ENCODE measurements around the gene RAD50. TPM values are rescaled to one million over a fixed set of nuclear protein-coding genes. Genes with fewer than 3 reads are reported as not detected.
"Not testable (repeated sequence)": the region's sequence is repeated elsewhere in the genome, so short reads cannot be mapped to it uniquely, and the experiment has no call there.

Gene RAD50
- total and polyA plus RNA-seq, 4 experiments from 2014 or later: 6.9 to 36.2 (median 34.2) TPM

- Histone ChIP-seq H3K9me3 (ENCODE audit: control insufficient read depth in 1 of 2, low read length in 2 of 2) (no peaks in the 10 kb centered on the region), H3K4me1 (ENCODE audit: insufficient read depth, low read length) (no peaks in the 10 kb centered on the region), H3K4me3 (ENCODE audit: low read length in 2 of 2) (no peak overlapping the region), H3K27ac (ENCODE audit: low read depth, low read length) (no peak overlapping the region), H3K27me3 (ENCODE audit: insufficient read depth, low read length) (no peaks in the 10 kb centered on the region), H3K36me3 (ENCODE audit: insufficient read depth, low read length) (no peaks in the 10 kb centered on the region)
- DNase-seq: no peak
- no peaks in the 10 kb centered on the region for H3K9me3 Mint-ChIP-seq
- ChIA-PET POLR2A (ENCODE audit: partially characterized antibody) (interaction anchor here (0.9 kb wide), 1 partner anchor 8 kb away, joined by 3 read pairs; no protein-coding TSS in a partner anchor), CTCF (ENCODE audit: partially characterized antibody) (interaction anchor here (1.1 kb wide), 1 partner anchor 13 kb away, joined by 5 read pairs; no protein-coding TSS in a partner anchor)
- peaks cover 2 to 6% of the 10 kb centered on the region in 2 donors for H3K27me3 Mint-ChIP-seq
- no peak overlapping the region for H3K27ac Mint-ChIP-seq
- intact Hi-C loops (cut with micrococcal nuclease): no loop called here
- no peaks in the 10 kb centered on the region for H3K4me1 Mint-ChIP-seq
- no peaks in the 10 kb centered on the region for H3K36me3 Mint-ChIP-seq
- no peak overlapping the region for H3K4me3 Mint-ChIP-seq
Measured at GRCh38 chr5:132540149-132540548, 16.6 kb upstream of the RAD50 start.

- POLR2A ChIA-PET (ENCODE audit: partially characterized antibody): interaction anchor here (0.9 kb wide), 1 partner anchor 8 kb away, joined by 3 read pairs; no protein-coding TSS in a partner anchor
- no peaks in the 10 kb centered on the region for H3K36me3 Mint-ChIP-seq
Measured at GRCh38 chr5:132540764-132541163, 16.0 kb upstream of the RAD50 start.

GRCh38 chr5:132543472-132544201, 13.1 kb upstream of the RAD50 start, which contains the start of gene IL5:
Gene IL5, minus strand, starts transcription at chr5:132543522. Its CDS starts 44 bp downstream, at chr5:132543478.
- H3K4me3 ChIP-seq (ENCODE audit: low read length in 2 of 2): no peak within 1 kb of the TSS
- H3K4me1 Mint-ChIP-seq: no peaks in the 10 kb centered on the region
- no peak within 1 kb of the TSS for H3K4me3 Mint-ChIP-seq
- no peaks in the 10 kb centered on the region for H3K27me3 Mint-ChIP-seq
- H3K9me3 Mint-ChIP-seq: no peaks in the 10 kb centered on the region
- POLR2A ChIA-PET (ENCODE audit: partially characterized antibody): no interaction called here
- no peaks in the 10 kb centered on the region for H3K27me3 ChIP-seq (ENCODE audit: insufficient read depth, low read length)
- no peaks in the 10 kb centered on the region for H3K36me3 Mint-ChIP-seq
- H3K27ac Mint-ChIP-seq: no peak within 1 kb of the TSS
- no peaks in the 10 kb centered on the region for H3K36me3 ChIP-seq (ENCODE audit: insufficient read depth, low read length)
- H3K9me3 ChIP-seq (ENCODE audit: control insufficient read depth in 1 of 2, low read length in 2 of 2): no peaks in the 10 kb centered on the region
- H3K4me1 ChIP-seq (ENCODE audit: insufficient read depth, low read length): no peaks in the 10 kb centered on the region
- no peak for DNase-seq
- H3K27ac ChIP-seq (ENCODE audit: low read depth, low read length): no peak within 1 kb of the TSS
- CTCF ChIA-PET (ENCODE audit: partially characterized antibody): interaction anchor here (1.0 kb wide), 1 partner anchor 276 kb away, joined by 3 read pairs; no protein-coding TSS in a partner anchor
- intact Hi-C loops (cut with micrococcal nuclease): no loop called here

More at GRCh38 chr5:132540764-132541163, 16.0 kb upstream of the RAD50 start:
- Mint-ChIP-seq H3K4me1 (no peaks in the 10 kb centered on the region), H3K9me3 (no peaks in the 10 kb centered on the region), H3K4me3 (no peak overlapping the region), H3K27ac (no peak overlapping the region), H3K27me3 (peaks cover 2 to 6% of the 10 kb centered on the region in 2 donors)
- no peak overlapping the region for H3K27ac ChIP-seq (ENCODE audit: low read depth, low read length)
- DNase-seq: no peak
- no peaks in the 10 kb centered on the region for H3K27me3 ChIP-seq (ENCODE audit: insufficient read depth, low read length)
- H3K9me3 ChIP-seq (ENCODE audit: control insufficient read depth in 1 of 2, low read length in 2 of 2): no peaks in the 10 kb centered on the region
- H3K4me3 ChIP-seq (ENCODE audit: low read length in 2 of 2): no peak overlapping the region
- CTCF ChIA-PET (ENCODE audit: partially characterized antibody): no interaction called here
- H3K36me3 ChIP-seq (ENCODE audit: insufficient read depth, low read length): no peaks in the 10 kb centered on the region
- intact Hi-C loops (cut with micrococcal nuclease): no loop called here
- H3K4me1 ChIP-seq (ENCODE audit: insufficient read depth, low read length): no peaks in the 10 kb centered on the region

GRCh38 chr5:132546108-132546507, 10.7 kb upstream of the RAD50 start:
- Histone ChIP-seq H3K4me3 (ENCODE audit: low read length in 2 of 2) (no peak overlapping the region), H3K4me1 (ENCODE audit: insufficient read depth, low read length) (no peaks in the 10 kb centered on the region), H3K27ac (ENCODE audit: low read depth, low read length) (no peak overlapping the region), H3K27me3 (ENCODE audit: insufficient read depth, low read length) (no peaks in the 10 kb centered on the region), H3K9me3 (ENCODE audit: control insufficient read depth in 1 of 2, low read length in 2 of 2) (no peaks in the 10 kb centered on the region), H3K36me3 (ENCODE audit: insufficient read depth, low read length) (no peaks in the 10 kb centered on the region)
- ChIA-PET POLR2A (ENCODE audit: partially characterized antibody) (no interaction called here), CTCF (ENCODE audit: partially characterized antibody) (no interaction called here)
- Mint-ChIP-seq H3K4me3 (no peak overlapping the region), H3K27me3 (no peaks in the 10 kb centered on the region), H3K4me1 (no peaks in the 10 kb centered on the region), H3K27ac (no peak overlapping the region), H3K36me3 (no peaks in the 10 kb centered on the region), H3K9me3 (no peaks in the 10 kb centered on the region)
- intact Hi-C loops (cut with micrococcal nuclease): no loop called here
- DNase-seq: no peak

- POLR2A ChIA-PET (ENCODE audit: partially characterized antibody): no interaction called here
- no peak overlapping the region for H3K4me3 Mint-ChIP-seq
- no peak overlapping the region for H3K27ac Mint-ChIP-seq
Measured at GRCh38 chr5:132547269-132547668, 9.5 kb upstream of the RAD50 start.

GRCh38 chr5:132548834-132549233, 7.9 kb upstream of the RAD50 start:
- intact Hi-C loops (cut with micrococcal nuclease); H3K9me3 Mint-ChIP-seq; CTCF ChIA-PET (ENCODE audit: partially characterized antibody); H3K36me3 ChIP-seq (ENCODE audit: insufficient read depth, low read length); H3K4me1 ChIP-seq (ENCODE audit: insufficient read depth, low read length); H3K4me3 ChIP-seq (ENCODE audit: low read length in 2 of 2); H3K4me3 Mint-ChIP-seq; H3K27me3 ChIP-seq (ENCODE audit: insufficient read depth, low read length); H3K27ac ChIP-seq (ENCODE audit: low read depth, low read length); H3K36me3 Mint-ChIP-seq; H3K27me3 Mint-ChIP-seq; DNase-seq; H3K27ac Mint-ChIP-seq; H3K4me1 Mint-ChIP-seq; H3K9me3 ChIP-seq (ENCODE audit: control insufficient read depth in 1 of 2, low read length in 2 of 2): not testable (repeated sequence)
- POLR2A ChIA-PET (ENCODE audit: partially characterized antibody): interaction anchor here (1.1 kb wide), 1 partner anchor 9 kb away, joined by 3 read pairs; no protein-coding TSS in a partner anchor

More at GRCh38 chr5:132547269-132547668, 9.5 kb upstream of the RAD50 start:
- Histone ChIP-seq H3K4me3 (ENCODE audit: low read length in 2 of 2) (no peak overlapping the region), H3K27ac (ENCODE audit: low read depth, low read length) (no peak overlapping the region), H3K4me1 (ENCODE audit: insufficient read depth, low read length) (no peaks in the 10 kb centered on the region), H3K9me3 (ENCODE audit: control insufficient read depth in 1 of 2, low read length in 2 of 2) (no peaks in the 10 kb centered on the region), H3K36me3 (ENCODE audit: insufficient read depth, low read length) (no peaks in the 10 kb centered on the region), H3K27me3 (ENCODE audit: insufficient read depth, low read length) (no peaks in the 10 kb centered on the region)
- Mint-ChIP-seq H3K9me3 (no peaks in the 10 kb centered on the region), H3K36me3 (no peaks in the 10 kb centered on the region), H3K27me3 (no peaks in the 10 kb centered on the region), H3K4me1 (no peaks in the 10 kb centered on the region)
- intact Hi-C loops (cut with micrococcal nuclease): no loop called here
- CTCF ChIA-PET (ENCODE audit: partially characterized antibody): interaction anchor here (1.0 kb wide), 1 partner anchor 20 kb away, joined by 3 read pairs; no protein-coding TSS in a partner anchor
- no peak for DNase-seq

GRCh38 chr5:132549576-132549975, 7.2 kb upstream of the RAD50 start:
- Mint-ChIP-seq H3K4me1 (no peaks in the 10 kb centered on the region), H3K36me3 (no peaks in the 10 kb centered on the region), H3K27ac (no peak overlapping the region), H3K27me3 (no peaks in the 10 kb centered on the region), H3K4me3 (no peak overlapping the region), H3K9me3 (no peaks in the 10 kb centered on the region)
- H3K4me1 ChIP-seq (ENCODE audit: insufficient read depth, low read length): no peaks in the 10 kb centered on the region
- no peaks in the 10 kb centered on the region for H3K36me3 ChIP-seq (ENCODE audit: insufficient read depth, low read length)
- ChIA-PET CTCF (ENCODE audit: partially characterized antibody) (interaction anchor here (0.8 kb wide), 1 partner anchor 22 kb away, joined by 4 read pairs; no protein-coding TSS in a partner anchor), POLR2A (ENCODE audit: partially characterized antibody) (no interaction called here)
- DNase-seq: no peak
- H3K9me3 ChIP-seq (ENCODE audit: control insufficient read depth in 1 of 2, low read length in 2 of 2): no peaks in the 10 kb centered on the region
- intact Hi-C loops (cut with micrococcal nuclease): no loop called here
- no peaks in the 10 kb centered on the region for H3K27me3 ChIP-seq (ENCODE audit: insufficient read depth, low read length)
- H3K27ac ChIP-seq (ENCODE audit: low read depth, low read length): no peak overlapping the region
- H3K4me3 ChIP-seq (ENCODE audit: low read length in 2 of 2): no peak overlapping the region

Data from CD4-positive, alpha-beta memory T cell (primary cell).